ENCODE data around the gene ASF1B. TPM values are rescaled to one million over a fixed set of nuclear protein-coding genes. Genes with fewer than 3 reads are reported as not detected.

The ASF1B gene
- total RNA-seq, 1 donor from 2014 or later = 2.8 TPM

GRCh38 chr19:14105680-14106079 is 30.7 kb downstream of the ASF1B start:
- Mint-ChIP-seq H3K4me3 (ENCODE audit: unreplicated experiment) (no peak overlapping the region), H3K27ac (ENCODE audit: unreplicated experiment) (no peak overlapping the region), H3K36me3 (ENCODE audit: low read depth) (peaks cover 12% of the 10 kb centered on the region), H3K27me3 (ENCODE audit: low read depth) (no peaks in the 10 kb centered on the region), H3K9me3 (ENCODE audit: low read depth) (no peaks in the 10 kb centered on the region), H3K4me1 (ENCODE audit: low read depth) (no peaks in the 10 kb centered on the region)
- no peak for TF ChIP-seq CTCF (IDR thresholded peaks at IDR 0.05)
- no peak for DNase-seq (ENCODE audit: low spot score)

GRCh38 chr19:14103310-14103709 is 33.1 kb downstream of the ASF1B start:
- Mint-ChIP-seq H3K36me3 (ENCODE audit: low read depth) (peaks cover 13% of the 10 kb centered on the region), H3K9me3 (ENCODE audit: low read depth) (no peaks in the 10 kb centered on the region), H3K27me3 (ENCODE audit: low read depth) (no peaks in the 10 kb centered on the region), H3K4me1 (ENCODE audit: low read depth) (no peaks in the 10 kb centered on the region), H3K27ac (ENCODE audit: unreplicated experiment) (no peak overlapping the region), H3K4me3 (ENCODE audit: unreplicated experiment) (no peak overlapping the region)
- no peak for DNase-seq (ENCODE audit: low spot score)
- TF ChIP-seq CTCF (IDR thresholded peaks at IDR 0.05) = no peak

GRCh38 chr19:14102756-14103155 is 33.6 kb downstream of the ASF1B start:
- no peaks in the 10 kb centered on the region for H3K4me1 Mint-ChIP-seq (ENCODE audit: low read depth)
- peaks cover 13% of the 10 kb centered on the region for H3K36me3 Mint-ChIP-seq (ENCODE audit: low read depth)
- no peaks in the 10 kb centered on the region for H3K9me3 Mint-ChIP-seq (ENCODE audit: low read depth)
- TF ChIP-seq CTCF (IDR thresholded peaks at IDR 0.05) = no peak
- H3K27me3 Mint-ChIP-seq (ENCODE audit: low read depth) = no peaks in the 10 kb centered on the region
- no peak overlapping the region for H3K27ac Mint-ChIP-seq (ENCODE audit: unreplicated experiment)
- DNase-seq (ENCODE audit: low spot score) = no peak
- H3K4me3 Mint-ChIP-seq (ENCODE audit: unreplicated experiment) = no peak overlapping the region

- DNase-seq (ENCODE audit: low spot score) = no peak
Measured at GRCh38 chr19:14102102-14102696, 34.2 kb downstream of the ASF1B start.

GRCh38 chr19:14101003-14101545 is 35.3 kb downstream of the ASF1B start:
- no peak for DNase-seq (ENCODE audit: low spot score)
- Mint-ChIP-seq H3K4me3 (ENCODE audit: unreplicated experiment) (no peak overlapping the region), H3K27me3 (ENCODE audit: low read depth) (no peaks in the 10 kb centered on the region), H3K27ac (ENCODE audit: unreplicated experiment) (no peak overlapping the region), H3K36me3 (ENCODE audit: low read depth) (peaks cover 20% of the 10 kb centered on the region), H3K9me3 (ENCODE audit: low read depth) (no peaks in the 10 kb centered on the region), H3K4me1 (ENCODE audit: low read depth) (no peaks in the 10 kb centered on the region)
- TF ChIP-seq CTCF (IDR thresholded peaks at IDR 0.05) = no peak

More at GRCh38 chr19:14102102-14102696, 34.2 kb downstream of the ASF1B start:
- no peak overlapping the region for H3K27ac Mint-ChIP-seq (ENCODE audit: unreplicated experiment)
- H3K4me3 Mint-ChIP-seq (ENCODE audit: unreplicated experiment) = no peak overlapping the region
- peaks cover 14% of the 10 kb centered on the region for H3K36me3 Mint-ChIP-seq (ENCODE audit: low read depth)
- no peaks in the 10 kb centered on the region for H3K4me1 Mint-ChIP-seq (ENCODE audit: low read depth)
- no peaks in the 10 kb centered on the region for H3K27me3 Mint-ChIP-seq (ENCODE audit: low read depth)
- no peaks in the 10 kb centered on the region for H3K9me3 Mint-ChIP-seq (ENCODE audit: low read depth)
- TF ChIP-seq CTCF (IDR thresholded peaks at IDR 0.05) = no peak
